Measurements from ENCODE around the gene SLC13A5. TPM values are rescaled to one million over a fixed set of nuclear protein-coding genes. Genes with fewer than 3 reads are reported as not detected.
"Not testable (repeated sequence)": the region's sequence is repeated elsewhere in the genome, so short reads cannot be mapped to it uniquely, and the experiment has no call there.

SLC13A5 gene
- total RNA-seq, 1 experiment from 2014 or later, result not detected

GRCh38 chr17:6661464-6661848 is 51.7 kb downstream of the SLC13A5 start:
- Mint-ChIP-seq H3K4me3 (ENCODE audit: unreplicated experiment) (no peak overlapping the region), H3K27me3 (ENCODE audit: insufficient read depth, unreplicated experiment) (peaks cover 20% of the 10 kb centered on the region), H3K36me3 (ENCODE audit: insufficient read depth, unreplicated experiment) (no peaks in the 10 kb centered on the region), H3K27ac (ENCODE audit: low read depth, unreplicated experiment) (no peak overlapping the region), H3K9me3 (ENCODE audit: unreplicated experiment) (no peaks in the 10 kb centered on the region), H3K4me1 (ENCODE audit: insufficient read depth, unreplicated experiment) (peaks cover 14% of the 10 kb centered on the region)
- TF ChIP-seq, protein P1, sequence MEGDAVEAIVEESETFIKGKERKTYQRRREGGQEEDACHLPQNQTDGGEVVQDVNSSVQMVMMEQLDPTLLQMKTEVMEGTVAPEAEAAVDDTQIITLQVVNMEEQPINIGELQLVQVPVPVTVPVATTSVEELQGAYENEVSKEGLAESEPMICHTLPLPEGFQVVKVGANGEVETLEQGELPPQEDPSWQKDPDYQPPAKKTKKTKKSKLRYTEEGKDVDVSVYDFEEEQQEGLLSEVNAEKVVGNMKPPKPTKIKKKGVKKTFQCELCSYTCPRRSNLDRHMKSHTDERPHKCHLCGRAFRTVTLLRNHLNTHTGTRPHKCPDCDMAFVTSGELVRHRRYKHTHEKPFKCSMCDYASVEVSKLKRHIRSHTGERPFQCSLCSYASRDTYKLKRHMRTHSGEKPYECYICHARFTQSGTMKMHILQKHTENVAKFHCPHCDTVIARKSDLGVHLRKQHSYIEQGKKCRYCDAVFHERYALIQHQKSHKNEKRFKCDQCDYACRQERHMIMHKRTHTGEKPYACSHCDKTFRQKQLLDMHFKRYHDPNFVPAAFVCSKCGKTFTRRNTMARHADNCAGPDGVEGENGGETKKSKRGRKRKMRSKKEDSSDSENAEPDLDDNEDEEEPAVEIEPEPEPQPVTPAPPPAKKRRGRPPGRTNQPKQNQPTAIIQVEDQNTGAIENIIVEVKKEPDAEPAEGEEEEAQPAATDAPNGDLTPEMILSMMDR (IDR thresholded peaks at IDR 0.05; ENCODE audit: unreplicated experiment), result no peak
- DNase-seq (ENCODE audit: unreplicated experiment), result no peak
- intact Hi-C loops (cut with micrococcal nuclease), result no loop called here
- ChIA-PET POLR2A (interaction anchor here (1.0 kb wide), 1 partner anchor 10 kb away, joined by 3 read pairs; no protein-coding TSS in a partner anchor), CTCF (interaction anchor here (0.7 kb wide), 1 partner anchor 360 kb away, joined by 3 read pairs; no protein-coding TSS in a partner anchor)
- no TSS peak for BruUV-seq (replicated peaks)

DNA sequence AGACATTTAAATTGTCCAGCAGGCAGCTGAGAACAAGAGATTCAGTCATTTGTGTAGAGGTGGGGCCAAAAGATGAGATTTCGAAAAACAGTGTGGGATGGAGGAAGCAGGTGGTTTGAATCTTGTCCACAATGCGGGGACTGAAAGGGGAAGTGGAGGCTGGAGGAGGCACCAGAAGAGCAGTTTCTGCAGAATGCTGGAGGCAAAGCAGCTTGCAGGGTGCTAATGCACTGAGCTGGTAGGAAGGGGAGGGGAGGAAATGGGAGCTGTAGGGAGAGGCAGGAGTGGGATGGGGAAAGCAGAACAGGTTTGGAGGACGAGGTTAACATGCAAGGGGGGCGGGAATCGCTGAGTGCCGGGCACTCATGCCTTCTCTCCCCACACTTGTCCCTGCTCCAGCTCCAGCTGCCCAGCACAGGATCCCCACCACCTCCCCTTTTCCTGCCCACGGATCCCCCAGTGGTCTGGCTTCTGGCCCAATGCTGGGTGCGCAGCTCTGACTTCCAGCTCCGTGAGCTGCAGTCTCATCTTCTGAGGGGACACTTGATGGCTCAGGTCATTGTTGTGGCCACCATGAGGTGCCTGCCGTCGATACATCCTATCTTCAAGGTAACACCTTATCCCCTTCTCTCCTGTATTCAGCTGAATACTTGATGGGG is 52.2 kb downstream of the SLC13A5 start:
- Mint-ChIP-seq H3K27ac (ENCODE audit: low read depth, unreplicated experiment) (no peak overlapping the region), H3K4me3 (ENCODE audit: unreplicated experiment) (no peak overlapping the region), H3K36me3 (ENCODE audit: insufficient read depth, unreplicated experiment) (no peaks in the 10 kb centered on the region), H3K27me3 (ENCODE audit: insufficient read depth, unreplicated experiment) (peaks cover 23% of the 10 kb centered on the region), H3K4me1 (ENCODE audit: insufficient read depth, unreplicated experiment) (peaks cover 10% of the 10 kb centered on the region), H3K9me3 (ENCODE audit: unreplicated experiment) (no peaks in the 10 kb centered on the region)
- no peak for DNase-seq (ENCODE audit: unreplicated experiment)
- TF ChIP-seq, protein P1 (IDR thresholded peaks at IDR 0.05; ENCODE audit: unreplicated experiment), result no peak
- ChIA-PET CTCF (interaction anchor here (0.7 kb wide), 1 partner anchor 360 kb away, joined by 3 read pairs; no protein-coding TSS in a partner anchor), POLR2A (interaction anchor here (1.0 kb wide), 1 partner anchor 10 kb away, joined by 3 read pairs; no protein-coding TSS in a partner anchor)
- intact Hi-C loops (cut with micrococcal nuclease), result no loop called here
- no TSS peak for BruUV-seq (replicated peaks)

- DNase-seq (ENCODE audit: unreplicated experiment), result no peak
- H3K27me3 Mint-ChIP-seq (ENCODE audit: insufficient read depth, unreplicated experiment), result peaks cover 26% of the 10 kb centered on the region
- BruUV-seq (replicated peaks), result no TSS peak
- H3K27ac Mint-ChIP-seq (ENCODE audit: low read depth, unreplicated experiment), result no peak overlapping the region
- ChIA-PET CTCF (interaction anchor here (0.7 kb wide), 1 partner anchor 207 kb away, joined by 3 read pairs; no protein-coding TSS in a partner anchor), POLR2A (no interaction called here)
- intact Hi-C loops (cut with micrococcal nuclease), result no loop called here
- H3K9me3 Mint-ChIP-seq (ENCODE audit: unreplicated experiment), result no peaks in the 10 kb centered on the region
- H3K4me3 Mint-ChIP-seq (ENCODE audit: unreplicated experiment), result no peak overlapping the region
- no peaks in the 10 kb centered on the region for H3K36me3 Mint-ChIP-seq (ENCODE audit: insufficient read depth, unreplicated experiment)
- TF ChIP-seq, protein P1 (IDR thresholded peaks at IDR 0.05; ENCODE audit: unreplicated experiment), result no peak
- H3K4me1 Mint-ChIP-seq (ENCODE audit: insufficient read depth, unreplicated experiment), result peaks cover 18% of the 10 kb centered on the region
These were observed 53.1 kb downstream of the SLC13A5 start for GRCh38 chr17:6660101-6660500.

- H3K27ac Mint-ChIP-seq (ENCODE audit: low read depth, unreplicated experiment); CTCF ChIA-PET; H3K36me3 Mint-ChIP-seq (ENCODE audit: insufficient read depth, unreplicated experiment); H3K9me3 Mint-ChIP-seq (ENCODE audit: unreplicated experiment); POLR2A ChIA-PET; intact Hi-C loops (cut with micrococcal nuclease); BruUV-seq (replicated peaks); H3K4me3 Mint-ChIP-seq (ENCODE audit: unreplicated experiment); DNase-seq (ENCODE audit: unreplicated experiment): not testable (repeated sequence)
- peaks cover 26% of the 10 kb centered on the region for H3K27me3 Mint-ChIP-seq (ENCODE audit: insufficient read depth, unreplicated experiment)
- H3K4me1 Mint-ChIP-seq (ENCODE audit: insufficient read depth, unreplicated experiment), result peaks cover 29% of the 10 kb centered on the region
These were observed 54.8 kb downstream of the SLC13A5 start for GRCh38 chr17:6658411-6658810.

Measured in MCF 10A (cell line).